SK-N-SH (cell line): ENCODE results near the gene OGFR. TPM values are rescaled to one million over a fixed set of nuclear protein-coding genes. Genes with fewer than 3 reads are reported as not detected.

Experiments used
- CTCF ChIA-PET: fragments of 300-600, 350-600 bp; formaldehyde crosslinking; extraction: SDS; loops from one replicate; lab custom pipeline; 2021; lab: Yijun Ruan, JAX
- POLR2A ChIA-PET: fragments of 350-600 bp; sonication (Branson Sonifier 250); formaldehyde crosslinking; extraction: SDS; loops from one replicate; lab custom pipeline; 2020; ENCODE audit warnings: antibody characterized with exemption, inconsistent platforms; lab: Yijun Ruan, JAX
- DNase-seq: peaks from one replicate; pipeline ENCODE4 v3.0.0; 2012
- H2AFZ ChIP-seq: fragments of 200-600 bp; sonication (generic); 2 replicates; pipeline ENCODE4 v1.8.1; 2016; ENCODE audit warnings: antibody characterized with exemption, mild to moderate bottlenecking, low read depth
- H3F3A ChIP-seq: fragments of 200-600 bp; sonication (generic); replicated peaks from 2 replicates; pipeline ENCODE3; 2016; ENCODE audit warnings: antibody characterized with exemption, mild to moderate bottlenecking; ENCODE audit not compliant: insufficient read depth
- H3K27ac ChIP-seq, 2 experiments: fragments of 200-500 bp in 1 of 2; fragments of 200-600 bp in 1 of 2; sonication (Bioruptor generic) in 1 of 2; sonication (generic), shearing (Covaris generic) in 1 of 2; 2 replicates each; pipeline versions ENCODE4 v1.5.1 to v1.6.1; 2014 to 2016; ENCODE audit warnings: low read depth in 2 of 2, inconsistent platforms in 1 of 2, low read length in 1 of 2, mild to moderate bottlenecking in 1 of 2, mixed read lengths in 1 of 2
- H3K27me3 ChIP-seq: fragments of 200-600 bp; sonication (generic), shearing (Covaris generic); 2 replicates; pipeline ENCODE4 v1.6.1; 2016; ENCODE audit warnings: mixed run types; ENCODE audit not compliant: insufficient read depth
- H3K36me3 ChIP-seq, 2 experiments: fragments of 200-500 bp in 1 of 2; fragments of 200-600 bp in 1 of 2; sonication (Bioruptor generic) in 1 of 2; sonication (generic) in 1 of 2; replicated peaks in 1 of 2; 2 replicates each; pipeline versions ENCODE3 to v1.5.1; 2014 to 2016; ENCODE audit warnings: low read length in 1 of 2, mild to moderate bottlenecking in 1 of 2; ENCODE audit not compliant: insufficient read depth in 2 of 2, control insufficient read depth in 1 of 2
- H3K4me1 ChIP-seq, 2 experiments: fragments of 200-500 bp in 1 of 2; fragments of 200-600 bp in 1 of 2; sonication (Bioruptor generic) in 1 of 2; sonication (generic), shearing (Covaris generic) in 1 of 2; 2 replicates each; pipeline versions ENCODE4 v1.5.1 to v1.6.1; 2014 to 2016; ENCODE audit warnings: low read depth in 1 of 2, low read length in 1 of 2, mixed run types in 1 of 2; ENCODE audit not compliant: insufficient read depth in 2 of 2, control insufficient read depth in 1 of 2
- H3K4me2 ChIP-seq: fragments of 200-600 bp; sonication (generic), shearing (Covaris generic); 2 replicates; pipeline ENCODE4 v1.6.1; 2017; ENCODE audit warnings: mixed run types
- H3K4me3 ChIP-seq, 2 experiments: fragments of 200-500 bp in 1 of 2; fragments of 200-600 bp in 1 of 2; sonication (Bioruptor generic) in 1 of 2; sonication (generic), shearing (Covaris generic) in 1 of 2; 2 replicates each; pipeline versions ENCODE4 v1.5.1 to v1.8.1; 2014 to 2016; ENCODE audit warnings: low read depth in 2 of 2, inconsistent platforms in 1 of 2, low read length in 1 of 2, mild to moderate bottlenecking in 1 of 2, mixed read lengths in 1 of 2, moderate library complexity in 1 of 2
- H3K79me2 ChIP-seq: fragments of 200-600 bp; sonication (generic); 2 replicates; pipeline ENCODE4 v1.8.1; 2017; ENCODE audit warnings: mild to moderate bottlenecking; ENCODE audit not compliant: insufficient read depth
- H3K9ac ChIP-seq: fragments of 200-600 bp; sonication (generic); 2 replicates; pipeline ENCODE4 v1.6.1; 2017; ENCODE audit warnings: mixed run types
- H3K9me2 ChIP-seq: fragments of 200-600 bp; sonication (generic); 2 replicates; pipeline ENCODE4 v1.6.1; 2017; ENCODE audit warnings: mixed run types
- H3K9me3 ChIP-seq: fragments of 200-600 bp; sonication (generic); 2 replicates; pipeline ENCODE4 v1.6.1; 2017; ENCODE audit warnings: mixed run types, mild to moderate bottlenecking, moderate library complexity
- H4K20me1 ChIP-seq: fragments of 200-600 bp; sonication (generic); 2 replicates; pipeline ENCODE4 v1.6.1; 2017; ENCODE audit warnings: mild to moderate bottlenecking, mixed run types; ENCODE audit not compliant: insufficient read depth
- ELF1 ChIP-seq: IDR thresholded peaks from 2 replicates; pipeline ENCODE4 v1.4.0; 2012
- EP300 ChIP-seq, 2 experiments: IDR thresholded peaks; 2 replicates each; pipeline versions ENCODE4 v1.4.0 to v1.6.1; 2012; ENCODE audit warnings: borderline replicate concordance in 1 of 2, low read depth in 1 of 2, low read length in 1 of 2
- EZH2phosphoT487 ChIP-seq: fragments of 200-600 bp; sonication (generic); IDR thresholded peaks from 2 replicates; pipeline ENCODE4 v1.6.1; 2017; ENCODE audit warnings: low read depth, mixed run types, mild to moderate bottlenecking, antibody characterized with exemption, moderate library complexity, borderline replicate concordance
- GATA2 ChIP-seq: sonication (generic); formaldehyde crosslinking; IDR thresholded peaks from 2 replicates; pipeline ENCODE4 v1.5.0; 2020; ENCODE audit warnings: mild to moderate bottlenecking, missing genetic modification reagents
- IRF3 ChIP-seq: fragments of 150-350 bp; IDR thresholded peaks from 2 replicates; pipeline ENCODE4 v1.6.1; 2016; ENCODE audit warnings: mild to moderate bottlenecking, low read depth, low read length
- JUND ChIP-seq: IDR thresholded peaks from 2 replicates; pipeline ENCODE4 v1.4.0; 2012
- MAX ChIP-seq: IDR thresholded peaks from 2 replicates; pipeline ENCODE4 v1.4.0; 2012; ENCODE audit warnings: low read depth
- MEF2A ChIP-seq: IDR thresholded peaks from 2 replicates; pipeline ENCODE4 v1.4.0; 2012; ENCODE audit warnings: low read depth, borderline replicate concordance
- PBX3 ChIP-seq: IDR thresholded peaks from 2 replicates; pipeline ENCODE4; 2012
- POLR2AphosphoS5 ChIP-seq: IDR thresholded peaks from 2 replicates; pipeline ENCODE4 v1.6.1; 2012; ENCODE audit warnings: low read depth, low read length
- RCOR1 ChIP-seq: fragments of 150-350 bp; IDR thresholded peaks from 2 replicates; pipeline ENCODE4 v1.6.1; 2017; ENCODE audit warnings: antibody characterized with exemption, low read length
- REST ChIP-seq: IDR thresholded peaks from 2 replicates; pipeline ENCODE4 v1.6.1; 2012; ENCODE audit warnings: mild to moderate bottlenecking, low read depth, low read length, moderate library complexity
- RFX5 ChIP-seq: IDR thresholded peaks from 2 replicates; pipeline ENCODE4 v1.6.1; 2012; ENCODE audit warnings: mild to moderate bottlenecking, improper control_type of control experiment, low read length
- TAF1 ChIP-seq: IDR thresholded peaks from 2 replicates; pipeline ENCODE4 v1.6.1; 2012; ENCODE audit warnings: low read depth, mild to moderate bottlenecking, low read length, moderate library complexity, borderline replicate concordance
- TCF12 ChIP-seq: IDR thresholded peaks from 2 replicates; pipeline ENCODE4 v1.4.0; 2012
- TEAD4 ChIP-seq: IDR thresholded peaks from 2 replicates; pipeline ENCODE4 v1.4.0; 2012; ENCODE audit warnings: mild to moderate bottlenecking, borderline replicate concordance; ENCODE audit not compliant: insufficient read depth
- USF1 ChIP-seq: IDR thresholded peaks from 2 replicates; pipeline ENCODE4 v1.4.0; 2012; ENCODE audit warnings: low read depth, borderline replicate concordance
- YY1 ChIP-seq: IDR thresholded peaks from 2 replicates; pipeline ENCODE4 v1.4.0; 2012; ENCODE audit warnings: low read depth, mild to moderate bottlenecking
- WGBS: methylation state at CpG from one replicate; pipeline ENCODE4 v1.1.6; 2017; ENCODE audit warnings: low lambda C conversion rate; 5-methylcytosine and 5-hydroxymethylcytosine counted together
- polyA plus RNA-seq, 3 experiments: library from polyadenylated mRNA; depleted of rRNA; stranded (reverse); fragments of >200 nt; gene quantifications; 2 replicates each; pipeline ENCODE4 v1.2.3, GENCODE V29; 2012

Gene OGFR
- polyA plus RNA-seq, 1 of the 3 experiments (the other 2 are of a cell fraction): 60.8 TPM

- Histone ChIP-seq H3K27ac (no peak overlapping the region; a peak in 1 of 4 replicates), H4K20me1 (no peaks in the 10 kb centered on the region), H3K4me3 (no peak overlapping the region), H3K9ac (no peak overlapping the region), H3F3A (no peaks in the 10 kb centered on the region), H3K9me3 (no peaks in the 10 kb centered on the region), H3K4me2 (no peak overlapping the region), H2AFZ (no peak overlapping the region), H3K9me2 (no peaks in the 10 kb centered on the region), H3K79me2 (no peaks in the 10 kb centered on the region), H3K36me3 (no peaks in the 10 kb centered on the region), H3K4me1 (peaks cover 0 to 22% of the 10 kb centered on the region in 2 experiments; a peak in 1 of 4 replicates), H3K27me3 (no peaks in the 10 kb centered on the region)
- peak; percentile 22 for DNase-seq
- ChIA-PET CTCF (interaction anchor here (0.9 to 3.0 kb wide), 2 partner anchors 9 to 15 kb away, joined by 3 to 21 read pairs; partner anchors contain the start of gene COL9A3), POLR2A (no interaction called here)
- TF ChIP-seq GATA2: no peak
- no peak for TF ChIP-seq TEAD4
- TF ChIP-seq MEF2A: no peak
- TF ChIP-seq TCF12: no peak
- TF ChIP-seq EZH2phosphoT487: no peak
- no peak for TF ChIP-seq YY1
- TF ChIP-seq RFX5: no peak
- TF ChIP-seq IRF3: no peak
- TF ChIP-seq MAX: no peak
- TF ChIP-seq POLR2AphosphoS5: no peak
- TF ChIP-seq PBX3: no peak
- TF ChIP-seq ELF1: no peak
- TF ChIP-seq TAF1: no peak
- TF ChIP-seq EP300 (IDR thresholded peaks at IDR 0.05; ENCODE audit: borderline replicate concordance in 1 of 2, low read depth in 1 of 2, low read length in 1 of 2): no peak
- no peak for TF ChIP-seq USF1
- no peak for TF ChIP-seq RCOR1
- no peak for TF ChIP-seq JUND
- no peak for TF ChIP-seq REST
- 90% methylated on average over 6 of the region's 10 CpGs for WGBS
Observed at GRCh38 chr20:62831361-62831788, 26.7 kb downstream of the OGFR start.
